ENCODE data around the gene MRPL20. TPM values are rescaled to one million over a fixed set of nuclear protein-coding genes. Genes with fewer than 3 reads are reported as not detected.

The MRPL20 gene
- total and polyA plus RNA-seq, 4 donors = 60.1 to 181 (median 122) TPM

GRCh38 chr1:1399872-1400575, 7.1 kb downstream of the MRPL20 start:
- peak; percentile 0 for ATAC-seq (ENCODE audit: insufficient read depth, low FRiP score)

GRCh38 chr1:1399187-1399871, 7.8 kb downstream of the MRPL20 start, which contains the start of gene CCNL2:
TSS of gene CCNL2 (minus strand) at chr1:1399335. CDS start at chr1:1399306, 29 bp downstream.
- Histone ChIP-seq H3K27ac (ENCODE audit: low read depth in 1 of 2, low read length in 1 of 2) (peak within 1 kb of the TSS; percentile 91 to 94), H3K27me3 (ENCODE audit: control insufficient read depth in 3 of 3, insufficient read depth in 3 of 3, low read length in 2 of 3) (no peaks in the 10 kb centered on the region), H3K9me3 (ENCODE audit: control insufficient read depth in 4 of 4, insufficient read depth in 3 of 4, low read length in 3 of 4) (no peaks in the 10 kb centered on the region), H3K9ac (ENCODE audit: insufficient read depth in 1 of 2, low read length in 2 of 2) (peak within 1 kb of the TSS; percentile 56 to 84), H3K4me3 (peak within 1 kb of the TSS; percentile 98), H3K4me1 (ENCODE audit: control insufficient read depth in 5 of 5, insufficient read depth in 5 of 5, low read length in 5 of 5) (peaks cover 5 to 27% (median 13%) of the 10 kb centered on the region in 5 donors), H3K36me3 (ENCODE audit: control insufficient read depth in 4 of 4, insufficient read depth in 4 of 4, low read length in 4 of 4) (peaks cover 9 to 39% (median 25%) of the 10 kb centered on the region in 4 donors)
- 1% methylated on average over 76 to 86 of the region's 86 CpGs for WGBS, 2 donors
- TF ChIP-seq CTCF (IDR thresholded peaks at IDR 0.05; ENCODE audit: control extremely low read depth, extremely low read depth) = peak; percentile 5
- DNase-seq (peak; percentile 98 to 99 (median 99)), ATAC-seq (ENCODE audit: insufficient read depth, low FRiP score) (peak; percentile 96)

More at GRCh38 chr1:1399872-1400575, 7.1 kb downstream of the MRPL20 start:
- H3K4me1 ChIP-seq (ENCODE audit: control insufficient read depth in 5 of 5, insufficient read depth in 5 of 5, low read length in 5 of 5) = peaks cover 5 to 27% (median 13%) of the 10 kb centered on the region in 5 donors
- DNase-seq = no peak
- H3K27ac ChIP-seq (ENCODE audit: low read depth in 1 of 2, low read length in 1 of 2) = peak overlapping the region; percentile 90 to 91
- H3K4me3 ChIP-seq = peak overlapping the region; percentile 80
- H3K36me3 ChIP-seq (ENCODE audit: control insufficient read depth in 4 of 4, insufficient read depth in 4 of 4, low read length in 4 of 4) = peaks cover 9 to 40% (median 27%) of the 10 kb centered on the region in 4 donors
- 5 to 7% methylated on average over 34 of the region's 34 CpGs for WGBS, 2 donors
- TF ChIP-seq CTCF (IDR thresholded peaks at IDR 0.05; ENCODE audit: control extremely low read depth, extremely low read depth) = no peak
- H3K9me3 ChIP-seq (ENCODE audit: control insufficient read depth in 4 of 4, insufficient read depth in 3 of 4, low read length in 3 of 4) = no peaks in the 10 kb centered on the region
- H3K27me3 ChIP-seq (ENCODE audit: control insufficient read depth in 3 of 3, insufficient read depth in 3 of 3, low read length in 2 of 3) = no peaks in the 10 kb centered on the region
- peak overlapping the region; percentile 47 to 83 for H3K9ac ChIP-seq (ENCODE audit: insufficient read depth in 1 of 2, low read length in 2 of 2)

GRCh38 chr1:1398677-1399186, 8.4 kb downstream of the MRPL20 start:
- Histone ChIP-seq H3K36me3 (ENCODE audit: control insufficient read depth in 4 of 4, insufficient read depth in 4 of 4, low read length in 4 of 4) (peaks cover 13 to 40% (median 24%) of the 10 kb centered on the region in 4 donors), H3K9ac (ENCODE audit: insufficient read depth in 1 of 2, low read length in 2 of 2) (peak overlapping the region; percentile 56 to 84), H3K27me3 (ENCODE audit: control insufficient read depth in 3 of 3, insufficient read depth in 3 of 3, low read length in 2 of 3) (no peaks in the 10 kb centered on the region), H3K9me3 (ENCODE audit: control insufficient read depth in 4 of 4, insufficient read depth in 3 of 4, low read length in 3 of 4) (no peaks in the 10 kb centered on the region), H3K4me1 (ENCODE audit: control insufficient read depth in 5 of 5, insufficient read depth in 5 of 5, low read length in 5 of 5) (peaks cover 5 to 27% (median 13%) of the 10 kb centered on the region in 5 donors), H3K4me3 (peak overlapping the region; percentile 98), H3K27ac (ENCODE audit: low read depth in 1 of 2, low read length in 1 of 2) (peak overlapping the region; percentile 90 to 94)
- DNase-seq (no peak), ATAC-seq (ENCODE audit: insufficient read depth, low FRiP score) (peak; percentile 0)
- no peak for TF ChIP-seq CTCF (IDR thresholded peaks at IDR 0.05; ENCODE audit: control extremely low read depth, extremely low read depth)
- WGBS, 2 donors = 0% methylated on average over 40 to 54 of the region's 54 CpGs

Measured in lung (tissue), 12 donors.